Ascending aorta (tissue), 2 donors: ENCODE results near the gene TRAF3. TPM values are rescaled to one million over a fixed set of nuclear protein-coding genes. Genes with fewer than 3 reads are reported as not detected.

Experiments used
- DNase-seq, 2 donors: peaks; one replicate each; pipeline ENCODE4 v3.0.0-alpha.2; 2019; ENCODE audit warnings: low spot score in 2 of 2
- H3K27ac ChIP-seq, 2 donors: fragments of 200-600 bp; sonication (generic); one replicate each; pipeline ENCODE4 v1.5.1; 2016 to 2017; ENCODE audit warnings: mild to moderate bottlenecking in 1 of 2
- H3K27me3 ChIP-seq: fragments of 200-600 bp; sonication (generic); one replicate; pipeline ENCODE4 v1.5.1; 2017
- H3K36me3 ChIP-seq, 2 donors: fragments of 200-600 bp; sonication (generic); one replicate each; pipeline ENCODE4 v1.5.1; 2016
- H3K4me1 ChIP-seq, 2 donors: fragments of 200-600 bp; sonication (generic); one replicate each; pipeline ENCODE4 v1.5.1; 2016 to 2017; ENCODE audit warnings: mild to moderate bottlenecking in 1 of 2
- H3K4me3 ChIP-seq, 2 donors: fragments of 200-600 bp; sonication (generic); one replicate each; pipeline ENCODE4 v1.5.1; 2016 to 2017; ENCODE audit warnings: mild to moderate bottlenecking in 1 of 2
- H3K9me3 ChIP-seq, 2 donors: fragments of 200-600 bp; sonication (generic); one replicate each; pipeline ENCODE4 v1.5.1; 2016
- CTCF ChIP-seq, 3 experiments: fragments of 200-600 bp in 2 of 3; fragments of 450-650 bp in 1 of 3; sonication (generic) in 2 of 3; IDR thresholded peaks; one replicate each; pipeline ENCODE4 v1.5.1; 2016 to 2019; ENCODE audit warnings: antibody characterized with exemption in 3 of 3, mild to moderate bottlenecking in 1 of 3, moderate library complexity in 1 of 3
- intact Hi-C: fragments of 100-400 bp; cut with DNase I; formaldehyde crosslinking; loops from one replicate; pipeline ENCODE4 v1.15.1; 2023
- total RNA-seq: library from RNA; depleted of rRNA; stranded (reverse); fragments of >200 nt; gene quantifications from one replicate; pipeline ENCODE4 v1.1.0, GENCODE V29; 2016

The TRAF3 gene
- total RNA-seq, 1 donor from 2014 or later = 12.2 TPM

GRCh38 chr14:102905116-102906108 lies 128.2 kb downstream of the TRAF3 start:
- Histone ChIP-seq H3K9me3 (no peaks in the 10 kb centered on the region), H3K4me3 (no peak overlapping the region), H3K27ac (no peak overlapping the region), H3K27me3 (no peaks in the 10 kb centered on the region), H3K4me1 (no peaks in the 10 kb centered on the region), H3K36me3 (peaks cover 19 to 20% of the 10 kb centered on the region in 2 donors)
- no peak for TF ChIP-seq CTCF (IDR thresholded peaks at IDR 0.05)
- intact Hi-C loops = no loop called here
- no peak for DNase-seq

GRCh38 chr14:102906616-102907302 lies 129.5 kb downstream of the TRAF3 start:
- H3K36me3 ChIP-seq = peaks cover 16 to 19% of the 10 kb centered on the region in 2 donors
- H3K9me3 ChIP-seq = no peaks in the 10 kb centered on the region
- no peaks in the 10 kb centered on the region for H3K27me3 ChIP-seq
- no peak overlapping the region for H3K27ac ChIP-seq
- H3K4me1 ChIP-seq = no peaks in the 10 kb centered on the region
- DNase-seq = no peak
- H3K4me3 ChIP-seq = no peak overlapping the region
- intact Hi-C loops = no loop called here
- no peak for TF ChIP-seq CTCF (IDR thresholded peaks at IDR 0.05)

- intact Hi-C loops = no loop called here
- Histone ChIP-seq H3K4me3 (no peak overlapping the region), H3K4me1 (no peaks in the 10 kb centered on the region), H3K36me3 (peaks cover 16 to 19% of the 10 kb centered on the region in 2 donors), H3K9me3 (no peaks in the 10 kb centered on the region), H3K27me3 (no peaks in the 10 kb centered on the region), H3K27ac (no peak overlapping the region)
- no peak for TF ChIP-seq CTCF (IDR thresholded peaks at IDR 0.05)
- no peak for DNase-seq
Measured at GRCh38 chr14:102907303-102907844, 130.1 kb downstream of the TRAF3 start.

DNA sequence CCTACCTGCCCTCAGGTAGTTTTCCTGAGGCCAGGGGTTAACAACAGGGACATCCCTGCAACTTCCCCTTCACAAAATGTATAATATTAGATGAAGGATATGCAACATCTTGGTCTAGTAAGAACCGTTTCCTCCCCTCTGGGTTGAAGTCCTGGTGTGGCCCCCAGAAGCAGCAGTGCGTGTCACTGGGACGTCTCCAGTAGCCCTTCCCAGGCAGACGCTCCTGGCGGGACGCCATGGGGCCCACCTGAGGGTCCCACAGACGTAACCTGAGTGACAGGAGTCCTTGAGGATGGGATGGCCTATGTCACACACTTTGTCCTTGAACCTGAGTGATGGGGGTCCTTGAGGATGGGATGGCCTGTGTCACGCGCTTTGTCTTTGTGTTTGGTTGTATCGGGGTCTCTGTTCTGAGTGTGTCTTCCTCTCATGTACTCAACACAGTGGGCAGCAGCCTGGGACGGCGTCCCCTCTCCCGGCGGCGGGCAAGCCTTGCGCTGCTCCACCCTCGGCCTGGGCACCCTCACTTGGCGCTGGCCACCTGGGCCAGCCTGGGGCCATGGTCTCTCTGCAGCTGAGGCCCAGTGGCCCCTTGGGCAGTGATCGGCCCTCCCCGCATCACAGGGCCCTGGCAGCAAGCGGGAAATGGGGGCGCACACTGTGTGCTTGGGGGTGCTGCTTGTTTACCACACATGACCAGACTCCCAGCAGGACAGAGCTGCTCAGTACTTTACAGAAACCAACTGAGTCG lies 130.9 kb downstream of the TRAF3 start:
- Histone ChIP-seq H3K9me3 (no peaks in the 10 kb centered on the region), H3K27ac (no peak overlapping the region), H3K4me1 (no peaks in the 10 kb centered on the region), H3K27me3 (no peaks in the 10 kb centered on the region), H3K36me3 (peaks cover 16 to 19% of the 10 kb centered on the region in 2 donors), H3K4me3 (no peak overlapping the region)
- intact Hi-C loops = no loop called here
- no peak for DNase-seq
- no peak for TF ChIP-seq CTCF (IDR thresholded peaks at IDR 0.05)

DNA sequence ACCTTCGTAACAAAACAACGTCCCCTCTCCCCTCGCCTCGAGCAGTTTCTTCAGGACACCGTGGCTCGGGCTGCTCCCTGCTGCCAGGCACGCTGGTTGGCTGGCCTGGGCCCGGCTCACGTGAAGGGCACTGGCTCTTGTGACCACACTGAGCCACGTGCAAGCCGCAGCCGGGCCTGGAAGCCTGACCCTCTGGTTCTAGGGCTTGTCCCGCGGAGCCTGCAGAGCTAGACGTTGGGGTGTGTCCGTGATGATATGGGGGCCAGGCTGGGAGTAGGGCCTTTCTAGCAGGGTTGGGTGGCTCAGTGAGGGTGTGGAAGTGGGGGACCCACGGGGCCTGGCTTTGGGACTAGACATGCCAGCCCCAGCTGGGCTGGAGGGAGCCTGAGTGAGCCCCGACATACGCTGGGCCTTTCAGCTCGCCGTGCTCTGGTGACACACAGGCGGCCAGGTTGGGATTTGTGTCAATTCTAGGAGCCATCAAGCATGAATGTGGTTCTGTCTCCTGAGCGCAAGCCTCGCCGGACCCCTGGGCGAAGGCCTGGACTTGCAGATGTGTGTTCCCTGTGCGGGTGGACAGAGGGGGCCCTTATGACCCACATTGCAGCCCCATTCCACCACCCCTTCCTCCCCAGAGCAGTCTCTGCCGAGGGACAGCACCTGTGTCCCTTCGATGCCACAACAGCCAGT lies 131.7 kb downstream of the TRAF3 start:
- TF ChIP-seq CTCF (IDR thresholded peaks at IDR 0.05) = no peak
- intact Hi-C loops = no loop called here
- Histone ChIP-seq H3K36me3 (peaks cover 10 to 16% of the 10 kb centered on the region in 2 donors), H3K4me1 (no peaks in the 10 kb centered on the region), H3K4me3 (no peak overlapping the region), H3K27me3 (no peaks in the 10 kb centered on the region), H3K27ac (no peak overlapping the region), H3K9me3 (no peaks in the 10 kb centered on the region)
- DNase-seq = no peak
